K562 (cell line): ENCODE results near the gene MSMO1. TPM values are rescaled to one million over a fixed set of nuclear protein-coding genes. Genes with fewer than 3 reads are reported as not detected.

Experiments used
- ATAC-seq: fragments of 200-7000 bp; cut with Tn5 transposase; 3 replicates; pipeline ENCODE4 v1.9.1; 2020; ENCODE audit warnings: moderate library complexity
- BruUV-seq: library from RNA; stranded (reverse); fragments of 400-500 nt; replicated peaks from 2 replicates; lab custom pipeline; 2021; lab: Mats Ljungman, UMichigan
- CTCF ChIA-PET: fragments of 300-600 bp; formaldehyde crosslinking; extraction: SDS; loops from one replicate; lab custom pipeline; 2021; ENCODE audit warnings: low intra/inter-chr PET ratio; lab: Yijun Ruan, JAX
- POLR2A ChIA-PET: fragments of 300-600, 350-650 bp; sonication (Branson Sonifier 250); formaldehyde crosslinking; extraction: SDS; loops from one replicate; lab custom pipeline; 2021; ENCODE audit warnings: antibody characterized with exemption, inconsistent platforms; lab: Yijun Ruan, JAX
- DNase-seq, 4 experiments: peaks; one replicate each; pipeline versions ENCODE4 v3.0.0 to v3.0.0-alpha.2; 2011 to 2018; ENCODE audit warnings: low spot score in 3 of 4, mixed read lengths in 3 of 4; ENCODE audit errors: extremely low read depth in 1 of 4
- FAIRE-seq: peaks from 2 replicates; lab custom pipeline; 2011; peaks lifted over from hg19 to GRCh38; lab: Jason Lieb, UNC
- H2AFZ ChIP-seq: 2 replicates; pipeline ENCODE4 v1.6.0; 2011; ENCODE audit warnings: low read depth, low read length, control low read depth, inconsistent platforms
- H3K27ac ChIP-seq: fragments of 200-600 bp; 3 replicates; pipeline ENCODE4 v1.8.0; 2011; ENCODE audit warnings: low read depth, mild to moderate bottlenecking, control low read depth, inconsistent platforms, low read length, moderate library complexity, mixed read lengths; ENCODE audit errors: extremely low read depth
- H3K27me3 ChIP-seq, 2 experiments: fragments of 300-600 bp in 1 of 2; 2 replicates in 1 of 2; 3 replicates in 1 of 2; pipeline versions ENCODE4 v1.6.0 to v1.8.0; 2011; ENCODE audit warnings: inconsistent platforms in 2 of 2, low read length in 2 of 2, mild to moderate bottlenecking in 1 of 2, mixed read lengths in 1 of 2, moderate library complexity in 1 of 2; ENCODE audit not compliant: control insufficient read depth in 2 of 2, insufficient read depth in 2 of 2
- H3K36me3 ChIP-seq: fragments of 300-600 bp; 3 replicates; pipeline ENCODE4 v1.8.0; 2011; ENCODE audit warnings: mild to moderate bottlenecking, low read length, inconsistent platforms; ENCODE audit not compliant: control insufficient read depth, insufficient read depth
- H3K4me1 ChIP-seq, 2 experiments: fragments of 200-600 bp in 1 of 2; replicated peaks in 1 of 2; 2 replicates in 1 of 2; 3 replicates in 1 of 2; pipeline versions ENCODE4 v1.5.1 to v1.8.0; 2011; ENCODE audit warnings: inconsistent platforms in 2 of 2, low read length in 2 of 2, mild to moderate bottlenecking in 1 of 2, mixed read lengths in 1 of 2, moderate library complexity in 1 of 2; ENCODE audit not compliant: control insufficient read depth in 2 of 2, insufficient read depth in 2 of 2
- H3K4me2 ChIP-seq: 2 replicates; pipeline ENCODE4 v1.6.1; 2011; ENCODE audit warnings: low read length, control low read depth, inconsistent platforms, mixed read lengths; ENCODE audit not compliant: insufficient read depth
- H3K4me3 ChIP-seq: fragments of 200-600 bp; sonication (generic), shearing (Covaris generic); 2 replicates; pipeline ENCODE4 v1.5.1; 2016; ENCODE audit warnings: control low read depth, inconsistent platforms
- H3K79me2 ChIP-seq: fragments of 200-600 bp; 3 replicates; pipeline ENCODE4 v1.8.0; 2011; ENCODE audit warnings: low read length, inconsistent platforms; ENCODE audit not compliant: control insufficient read depth, insufficient read depth
- H3K9ac ChIP-seq, 2 experiments: 2 replicates each; pipeline versions ENCODE4 v1.6.0 to v1.6.1; 2011; ENCODE audit warnings: low read depth in 2 of 2, low read length in 2 of 2, control low read depth in 1 of 2, inconsistent platforms in 1 of 2, mild to moderate bottlenecking in 1 of 2, mixed read lengths in 1 of 2; ENCODE audit not compliant: insufficient read depth in 1 of 2
- H3K9me1 ChIP-seq: one replicate; pipeline ENCODE4 v1.6.0; 2011; ENCODE audit warnings: inconsistent platforms, mild to moderate bottlenecking, low read length, moderate library complexity; ENCODE audit not compliant: control insufficient read depth, insufficient read depth
- H3K9me3 ChIP-seq: replicated peaks from 2 replicates; pipeline ENCODE4 v1.5.1; 2011; ENCODE audit warnings: low read depth, low read length, inconsistent platforms; ENCODE audit not compliant: control insufficient read depth, insufficient read depth
- H4K20me1 ChIP-seq: replicated peaks from 2 replicates; pipeline ENCODE4 v1.6.1; 2011; ENCODE audit warnings: low read length, inconsistent platforms, mixed read lengths; ENCODE audit not compliant: control insufficient read depth, insufficient read depth
- BRD4 ChIP-seq: fragments of 200-600 bp; sonication (generic); IDR thresholded peaks from 2 replicates; pipeline ENCODE4 v1.6.1; 2017; ENCODE audit warnings: inconsistent platforms
- CBFA2T3 ChIP-seq: fragments of 450-650 bp; IDR thresholded peaks from 2 replicates; pipeline ENCODE4 v1.6.1; 2017
- COPS2 ChIP-seq: fragments of 450-650 bp; conservative IDR thresholded peaks from 2 replicates; pipeline ENCODE4 v1.6.1; 2016; ENCODE audit warnings: mild to moderate bottlenecking, moderate library complexity
- FOXO4 ChIP-seq: fragments of 450-650 bp; formaldehyde crosslinking; IDR thresholded peaks from 2 replicates; pipeline ENCODE4 v1.4.0; 2020; ENCODE audit warnings: mild to moderate bottlenecking, moderate library complexity
- GTF2B ChIP-seq: IDR thresholded peaks from 2 replicates; pipeline ENCODE4 v1.6.1; 2011; ENCODE audit not compliant: insufficient read length; ENCODE audit errors: extremely low read depth
- HIVEP1 ChIP-seq: fragments of 250-450 bp; sonication (Bioruptor Pico); IDR thresholded peaks from 2 replicates; pipeline ENCODE4 v1.4.0; 2020; ENCODE audit warnings: mild to moderate bottlenecking
- ILK ChIP-seq: fragments of 450-650 bp; IDR thresholded peaks from 2 replicates; pipeline ENCODE4 v1.6.1; 2016; ENCODE audit warnings: missing genetic modification characterization, low read depth, mild to moderate bottlenecking, missing compliant biosample characterization, moderate library complexity, borderline replicate concordance
- PATZ1 ChIP-seq: fragments of 250-450 bp; sonication (Bioruptor Pico); IDR thresholded peaks from 2 replicates; pipeline ENCODE4 v1.5.0; 2020; ENCODE audit warnings: mild to moderate bottlenecking, borderline replicate concordance
- PREB ChIP-seq: sonication (generic); formaldehyde crosslinking; IDR thresholded peaks from 2 replicates; pipeline ENCODE4 v1.8.1; 2023; ENCODE audit warnings: mild to moderate bottlenecking, missing genetic modification reagents
- PTTG1 ChIP-seq: fragments of 450-650 bp; IDR thresholded peaks from 2 replicates; pipeline ENCODE4 v1.6.1; 2016; ENCODE audit warnings: low read depth, mild to moderate bottlenecking, missing genetic modification characterization, missing compliant biosample characterization
- RB1 ChIP-seq: fragments of 450-650 bp; IDR thresholded peaks from 2 replicates; pipeline ENCODE4 v1.6.1; 2017; ENCODE audit warnings: low read depth, mild to moderate bottlenecking
- TAF9B ChIP-seq: fragments of 450-650 bp; IDR thresholded peaks from 2 replicates; pipeline ENCODE4 v1.6.1; 2018; ENCODE audit warnings: mild to moderate bottlenecking; ENCODE audit not compliant: partially characterized antibody
- THRAP3 ChIP-seq: fragments of 450-650 bp; IDR thresholded peaks from 2 replicates; pipeline ENCODE4 v1.6.1; 2016; ENCODE audit warnings: mild to moderate bottlenecking, inconsistent platforms, borderline replicate concordance
- TRIM28 ChIP-seq: fragments of 450-650 bp; IDR thresholded peaks from 2 replicates; pipeline ENCODE4 v1.6.1; 2017
- ZZZ3 ChIP-seq: fragments of 450-650 bp; IDR thresholded peaks from 2 replicates; pipeline ENCODE4 v1.6.1; 2016; ENCODE audit warnings: antibody characterized with exemption, mild to moderate bottlenecking, moderate library complexity
- WGBS: fragments of 100-300 bp; shearing (Covaris generic); methylation state at CpG from one replicate; pipeline ENCODE4 v1.1.6; 2016; ENCODE audit warnings: low coverage, mixed read lengths; ENCODE audit not compliant: insufficient coverage; ENCODE audit errors: missing lambda C conversion rate; 5-methylcytosine and 5-hydroxymethylcytosine counted together
- in situ Hi-C: fragments of 300-500 bp; cut with MboI; formaldehyde crosslinking; loops from 4 replicates; pipeline ENCODE4 v1.15.0; 2018; ENCODE audit warnings: inconsistent platforms, mixed read lengths
- intact Hi-C: fragments of 100-400 bp; cut with micrococcal nuclease; formaldehyde crosslinking; loops from 2 replicates; pipeline ENCODE4 v1.14.2; 2022
- polyA plus RNA-seq, 8 experiments: library from polyadenylated mRNA; depleted of rRNA in 4 of 8; stranded (reverse) in 5 of 8; unstranded in 3 of 8; fragments of >200 nt; fragmentation: Nextera tagmentation in 2 of 8; fragmentation: Illumina TruSeq in 1 of 8; extraction: Ambion mirVana in 2 of 8; extraction: Trizol in 1 of 8; gene quantifications; 2 replicates each; pipeline versions ENCODE4 v1.2.1 to v1.2.3, GENCODE V29; 2011 to 2014; ENCODE audit warnings: inconsistent platforms in 1 of 8, missing spikeins in 1 of 8
- total RNA-seq, 7 experiments: library from RNA; depleted of rRNA in 6 of 7; stranded (reverse); fragments of >200 nt in 6 of 7; fragmentation: Illumina TruSeq in 2 of 7; extraction: Trizol in 2 of 7; gene quantifications; 2 replicates each; pipeline versions ENCODE4 v1.2.1 to v1.2.3, GENCODE V29; 2011 to 2021; ENCODE audit warnings: low replicate concordance in 1 of 7
- TF ChIP-seq, protein P1 (sequence below): fragments of 450-650 bp; IDR thresholded peaks from 2 replicates; pipeline ENCODE4 v1.6.1; 2017; ENCODE audit warnings: mild to moderate bottlenecking, moderate library complexity

The MSMO1 gene
- total and polyA plus RNA-seq, 9 of the 15 experiments (the other 6 are each of a cell fraction or from before 2014, with no cell fraction given): 32.0 to 172 (median 63.5) TPM

DNA sequence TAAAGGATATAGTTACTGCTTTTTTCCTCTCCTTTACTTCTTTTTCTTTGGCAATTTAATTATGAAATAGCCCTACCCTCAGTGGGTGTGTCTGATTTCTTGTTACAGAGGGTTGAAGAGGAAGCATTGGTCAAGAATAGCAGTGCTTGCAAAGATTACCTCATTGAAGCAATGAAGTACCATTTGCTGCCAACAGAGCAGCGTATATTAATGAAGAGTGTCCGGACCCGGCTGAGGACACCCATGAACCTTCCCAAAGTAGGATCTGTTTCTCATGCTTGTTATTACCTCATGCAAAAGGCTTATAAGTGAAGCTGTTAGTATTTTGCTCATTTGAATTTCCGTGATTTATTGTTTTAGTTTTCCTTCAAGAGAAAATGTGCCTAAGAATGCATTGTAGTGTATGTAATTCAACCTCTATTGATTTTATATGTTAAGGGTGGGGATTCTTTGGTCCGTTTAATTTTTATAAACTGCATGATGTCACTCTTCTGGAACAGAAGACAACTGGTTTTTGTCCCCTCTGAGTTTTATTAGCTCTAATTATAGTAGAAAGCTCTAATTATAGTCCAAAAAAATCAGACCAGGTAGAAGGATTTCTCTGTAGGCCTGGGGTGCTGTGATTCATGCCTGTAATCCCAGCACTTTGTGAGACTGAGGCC is 27.9 kb upstream of the MSMO1 start:
- Histone ChIP-seq H2AFZ (no peak overlapping the region), H4K20me1 (no peaks in the 10 kb centered on the region), H3K4me2 (no peak overlapping the region), H3K4me3 (no peak overlapping the region), H3K79me2 (no peaks in the 10 kb centered on the region), H3K36me3 (peaks cover 13% of the 10 kb centered on the region; the same call in 2 of the 3 replicates), H3K27me3 (no peaks in the 10 kb centered on the region), H3K9ac (no peak overlapping the region), H3K9me1 (no peaks in the 10 kb centered on the region), H3K27ac (no peak overlapping the region), H3K9me3 (no peaks in the 10 kb centered on the region), H3K4me1 (peaks cover 0 to 5% of the 10 kb centered on the region in 2 experiments; a peak in 2 of 5 replicates)
- WGBS: 72% methylated on average over 5 of the region's 5 CpGs
- ATAC-seq (no peak; the same call in 2 of the 3 replicates), DNase-seq (no peak), FAIRE-seq (no peak)
- intact Hi-C loops: no loop called here
- no TSS peak for BruUV-seq
- in situ Hi-C loops: no loop called here
- ChIA-PET CTCF (no interaction called here), POLR2A (interaction anchor here (1.2 kb wide), 1 partner anchor 10 kb away, joined by 3 read pairs; no protein-coding TSS in a partner anchor)
- no peak for TF ChIP-seq BRD4
- no peak for TF ChIP-seq ZZZ3
- TF ChIP-seq HIVEP1: no peak
- no peak for TF ChIP-seq PTTG1 (tag)
- TF ChIP-seq ILK: no peak
- TF ChIP-seq CBFA2T3: no peak
- no peak for TF ChIP-seq PREB (CRISPR knock-in tag)
- TF ChIP-seq RB1: no peak
- no peak for TF ChIP-seq TAF9B
- no peak for TF ChIP-seq THRAP3
- no peak for TF ChIP-seq COPS2
- TF ChIP-seq PATZ1: no peak
- TF ChIP-seq, protein P1, sequence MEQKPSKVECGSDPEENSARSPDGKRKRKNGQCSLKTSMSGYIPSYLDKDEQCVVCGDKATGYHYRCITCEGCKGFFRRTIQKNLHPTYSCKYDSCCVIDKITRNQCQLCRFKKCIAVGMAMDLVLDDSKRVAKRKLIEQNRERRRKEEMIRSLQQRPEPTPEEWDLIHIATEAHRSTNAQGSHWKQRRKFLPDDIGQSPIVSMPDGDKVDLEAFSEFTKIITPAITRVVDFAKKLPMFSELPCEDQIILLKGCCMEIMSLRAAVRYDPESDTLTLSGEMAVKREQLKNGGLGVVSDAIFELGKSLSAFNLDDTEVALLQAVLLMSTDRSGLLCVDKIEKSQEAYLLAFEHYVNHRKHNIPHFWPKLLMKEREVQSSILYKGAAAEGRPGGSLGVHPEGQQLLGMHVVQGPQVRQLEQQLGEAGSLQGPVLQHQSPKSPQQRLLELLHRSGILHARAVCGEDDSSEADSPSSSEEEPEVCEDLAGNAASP: no peak
- no peak for TF ChIP-seq TRIM28
- no peak for TF ChIP-seq FOXO4 (CRISPR knock-in tag)
- TF ChIP-seq GTF2B: no peak
